ENCODE results near the gene PROB1.

GRCh38 chr5:139418793-139419192, 23.9 kb upstream of the PROB1 start:
- TF ChIP-seq GATA3 (IDR thresholded peaks at IDR 0.05; ENCODE audit: low read depth, low read length): no peak
- TF ChIP-seq GATA2 (IDR thresholded peaks at IDR 0.05; ENCODE audit: low read depth, low read length): no peak

Measured in SH-SY5Y (cell line).